Measurements from ENCODE around the gene HMHB1.

HMHB1 gene

GRCh38 chr5:143782588-143783386 lies 29.2 kb upstream of the HMHB1 start:
- no peak for TF ChIP-seq CTCF (IDR thresholded peaks at IDR 0.05; ENCODE audit: low read depth, low read length, missing control alignments)
- H3K4me3 ChIP-seq (replicated peaks; ENCODE audit: low read depth, low read length) = no peak overlapping the region
- DNase-seq (ENCODE audit: extremely low read depth, low read depth) = no peak

GRCh38 chr5:143788401-143788800 lies 23.6 kb upstream of the HMHB1 start:
- DNase-seq (ENCODE audit: extremely low read depth, low read depth) = no peak
- no peak overlapping the region for H3K4me3 ChIP-seq (replicated peaks; ENCODE audit: low read depth, low read length)
- no peak for TF ChIP-seq CTCF (IDR thresholded peaks at IDR 0.05; ENCODE audit: low read depth, low read length, missing control alignments)

- H3K4me3 ChIP-seq (replicated peaks; ENCODE audit: low read depth, low read length) = no peak overlapping the region
- TF ChIP-seq CTCF (IDR thresholded peaks at IDR 0.05; ENCODE audit: low read depth, low read length, missing control alignments) = no peak
- no peak for DNase-seq (ENCODE audit: extremely low read depth, low read depth)
Measured at GRCh38 chr5:143790457-143791112, 21.4 kb upstream of the HMHB1 start.

GRCh38 chr5:143791848-143792731 lies 19.9 kb upstream of the HMHB1 start:
- DNase-seq (ENCODE audit: extremely low read depth, low read depth) = no peak
- no peak for TF ChIP-seq CTCF (IDR thresholded peaks at IDR 0.05; ENCODE audit: low read depth, low read length, missing control alignments)
- no peak overlapping the region for H3K4me3 ChIP-seq (replicated peaks; ENCODE audit: low read depth, low read length)

GRCh38 chr5:143793249-143793648 lies 18.7 kb upstream of the HMHB1 start:
- DNase-seq (ENCODE audit: extremely low read depth, low read depth) = no peak
- no peak for TF ChIP-seq CTCF (IDR thresholded peaks at IDR 0.05; ENCODE audit: low read depth, low read length, missing control alignments)
- no peak overlapping the region for H3K4me3 ChIP-seq (replicated peaks; ENCODE audit: low read depth, low read length)

GRCh38 chr5:143796125-143796524 lies 15.8 kb upstream of the HMHB1 start:
- no peak overlapping the region for H3K4me3 ChIP-seq (replicated peaks; ENCODE audit: low read depth, low read length)
- no peak for TF ChIP-seq CTCF (IDR thresholded peaks at IDR 0.05; ENCODE audit: low read depth, low read length, missing control alignments)
- no peak for DNase-seq (ENCODE audit: extremely low read depth, low read depth)

Measured in HFF-Myc (cell line).